GM18873 (cell line): ENCODE measurements around the gene GADD45GIP1.
"Not testable (repeated sequence)": the region's sequence is repeated elsewhere in the genome, so short reads cannot be mapped to it uniquely, and the experiment has no call there.

Experiments used
- ATAC-seq: cut with Tn5 transposase; IDR thresholded peaks from one replicate; pipeline ENCODE4 v1.9.1; 2021; ENCODE audit warnings: mild to moderate bottlenecking, moderate library complexity, moderate number of reproducible peaks; ENCODE audit not compliant: unreplicated experiment, low FRiP score

Gene GADD45GIP1

GRCh38 chr19:12990853-12991252 is 33.8 kb upstream of the GADD45GIP1 start:
- ATAC-seq = no peak

DNA sequence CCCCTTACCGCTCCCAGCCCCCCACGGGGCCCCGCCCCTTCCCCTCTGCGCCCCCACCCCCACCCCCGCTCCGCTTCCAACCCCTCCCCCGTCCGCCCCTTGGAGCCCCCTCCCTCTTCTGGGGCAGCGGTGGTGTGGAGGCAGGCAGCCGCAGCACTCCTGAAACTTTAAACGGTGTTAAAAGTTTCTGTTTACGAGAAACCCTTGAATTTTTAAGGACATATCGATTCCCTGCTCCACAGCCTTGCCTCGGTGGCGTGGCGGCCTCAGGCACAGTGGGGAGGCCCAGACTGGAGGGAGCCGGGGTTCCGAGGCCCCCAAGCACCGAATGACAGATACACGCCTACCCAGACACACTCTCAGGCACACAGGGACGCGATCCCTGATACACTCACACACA is 33.4 kb upstream of the GADD45GIP1 start:
- ATAC-seq = no peak

DNA sequence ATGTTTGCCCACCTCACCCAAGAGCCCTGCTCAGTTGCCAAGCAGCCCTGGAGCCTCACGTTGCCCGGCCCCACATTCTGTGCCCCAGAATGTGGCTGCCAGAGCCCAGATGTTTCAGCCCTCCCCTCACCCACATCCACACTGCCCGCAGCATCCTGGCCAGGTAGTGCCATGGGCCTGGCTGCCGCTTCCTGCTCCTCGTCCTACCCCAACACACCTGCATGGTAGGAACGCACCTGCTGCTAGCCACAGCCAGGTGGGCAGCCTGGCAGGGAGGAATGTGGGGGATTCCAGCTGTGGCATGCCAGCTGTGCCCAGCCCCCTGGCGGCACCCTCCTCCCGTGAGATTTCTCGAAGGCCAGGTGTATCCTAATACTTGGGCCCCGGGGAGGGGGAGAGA is 30.8 kb upstream of the GADD45GIP1 start:
- no peak for ATAC-seq

DNA sequence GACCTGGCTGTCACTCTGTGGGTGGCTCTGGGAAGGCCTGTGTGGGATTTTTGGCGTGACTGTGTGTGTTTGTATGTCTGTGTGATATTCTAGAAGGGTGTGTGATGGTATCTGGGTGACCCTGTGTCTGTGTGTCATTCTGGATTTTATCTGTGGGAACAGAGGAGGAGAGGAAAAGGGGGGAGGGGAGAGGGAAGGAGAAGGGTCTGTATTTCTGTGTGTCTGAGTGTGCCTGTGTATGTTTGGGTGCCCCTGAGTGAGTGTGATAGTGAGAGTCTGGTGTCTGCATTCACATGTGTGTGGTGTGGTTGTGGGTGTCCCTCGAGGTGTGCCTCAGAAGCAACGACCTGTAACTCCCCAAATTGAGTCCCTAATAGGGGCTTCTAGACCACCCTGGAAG is 30.2 kb upstream of the GADD45GIP1 start:
- no peak for ATAC-seq

DNA sequence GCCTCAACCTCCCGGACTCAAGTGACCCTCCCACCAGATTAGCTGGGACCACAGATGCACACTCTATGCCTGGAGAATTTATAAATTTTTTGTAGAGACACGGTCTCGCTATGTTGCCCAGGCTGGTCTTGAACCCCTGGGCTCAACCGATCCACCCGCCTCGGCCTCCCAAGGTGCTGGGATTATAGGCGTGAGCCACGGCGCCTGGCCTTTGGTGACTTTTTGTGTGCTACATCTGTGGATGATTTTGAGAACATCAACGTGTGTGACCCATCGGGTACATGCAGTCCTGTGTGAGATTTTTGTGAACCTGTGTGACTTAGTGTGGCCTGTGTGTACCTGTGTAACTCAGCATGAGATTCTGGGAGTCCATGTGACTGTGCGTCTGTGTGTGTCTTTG is 29.7 kb upstream of the GADD45GIP1 start:
- no peak for ATAC-seq

GRCh38 chr19:12985049-12985776 is 28.2 kb upstream of the GADD45GIP1 start:
- no peak for ATAC-seq

DNA sequence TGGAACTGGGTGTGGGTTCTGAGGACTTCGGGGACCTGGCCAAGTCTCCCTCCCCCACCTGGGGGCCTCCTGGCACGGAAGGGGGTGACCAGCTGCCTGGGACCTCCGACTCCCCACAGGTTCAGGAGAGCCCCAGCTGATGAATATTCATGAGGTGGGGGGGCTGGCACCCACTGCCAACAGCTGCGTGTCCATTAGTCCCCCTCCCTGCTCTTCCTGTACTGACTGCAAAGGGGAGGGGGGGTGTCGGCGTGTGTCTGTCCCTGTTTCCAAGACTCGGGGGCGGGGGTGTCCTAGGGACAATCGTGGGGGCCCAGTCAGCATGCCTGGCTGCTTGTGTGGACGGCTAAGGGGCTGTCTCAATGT is 27.6 kb upstream of the GADD45GIP1 start:
- ATAC-seq = no peak

DNA sequence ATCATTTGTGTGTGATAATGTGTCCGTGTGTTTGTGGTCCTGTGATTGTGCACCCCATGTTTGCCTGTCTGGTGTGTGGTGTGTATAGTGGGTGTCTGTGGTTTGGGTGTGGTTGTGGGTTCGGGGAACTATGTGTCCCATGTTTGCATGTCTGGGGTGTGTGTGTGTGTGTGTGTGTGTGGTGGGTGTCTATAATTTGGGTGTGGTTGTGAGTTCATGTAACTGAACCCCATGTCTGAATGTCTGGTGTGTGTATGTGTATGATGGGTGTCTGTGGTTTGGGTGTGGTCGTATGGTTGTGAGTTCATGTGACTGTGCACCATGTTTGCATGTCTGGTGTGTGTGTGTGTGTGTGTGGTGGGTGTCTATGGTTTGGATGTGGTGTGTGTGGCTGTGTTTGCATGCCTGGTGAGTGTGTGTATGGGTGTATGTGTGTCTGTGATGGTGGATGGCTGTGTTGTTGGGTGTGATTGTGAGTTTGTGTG is 27.2 kb upstream of the GADD45GIP1 start:
- ATAC-seq = no peak

DNA sequence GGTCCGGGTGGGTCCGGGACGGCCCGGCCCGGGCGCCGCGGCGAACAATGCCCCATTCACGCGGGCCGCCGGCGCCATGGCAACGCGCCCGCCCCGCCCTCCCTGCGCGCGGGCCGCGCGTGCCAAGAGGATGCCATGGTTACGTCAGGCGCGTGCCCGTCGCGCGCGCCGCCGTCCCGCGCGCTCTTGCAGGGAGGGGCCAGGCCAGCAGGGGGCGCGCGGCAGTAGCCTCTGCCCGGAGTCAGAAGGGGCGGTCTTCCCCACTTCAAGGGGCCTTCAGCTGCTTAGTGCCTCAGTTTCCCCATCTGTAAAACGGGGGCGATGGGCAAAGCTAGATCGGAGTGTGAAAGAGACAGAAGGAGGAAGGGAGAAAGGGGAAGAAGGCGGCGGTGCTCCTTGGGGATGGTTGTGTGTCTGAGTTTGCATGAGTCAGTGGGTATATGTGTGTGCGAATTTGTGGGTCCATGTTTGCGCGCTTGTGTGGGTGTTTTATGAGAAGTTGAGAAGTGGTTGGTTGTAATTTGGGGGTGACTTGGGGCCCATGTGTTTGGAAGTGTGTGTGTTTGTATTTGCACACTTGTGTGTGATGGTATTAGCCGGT is 26.6 kb upstream of the GADD45GIP1 start:
- no peak for ATAC-seq

DNA sequence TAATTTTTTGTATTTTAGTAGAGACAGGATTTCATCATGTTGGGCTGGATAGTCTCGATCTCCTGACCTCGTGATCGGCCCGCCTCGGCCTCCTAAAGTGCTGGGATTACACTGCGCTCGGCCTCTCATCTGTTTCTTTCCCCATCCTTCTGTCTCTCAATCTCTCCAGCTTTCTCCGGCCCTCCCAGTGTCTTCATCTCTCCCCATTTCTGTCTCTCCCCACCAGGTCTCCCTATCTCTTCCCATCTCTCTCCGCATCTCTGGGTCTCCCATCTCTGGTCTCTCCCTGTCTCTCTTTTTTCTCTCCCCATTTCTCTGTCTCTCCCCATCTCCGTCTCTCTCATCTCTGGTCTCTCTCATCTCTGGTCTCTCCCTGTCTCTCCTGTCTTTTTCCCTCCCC is 26.1 kb upstream of the GADD45GIP1 start:
- ATAC-seq = no peak

DNA sequence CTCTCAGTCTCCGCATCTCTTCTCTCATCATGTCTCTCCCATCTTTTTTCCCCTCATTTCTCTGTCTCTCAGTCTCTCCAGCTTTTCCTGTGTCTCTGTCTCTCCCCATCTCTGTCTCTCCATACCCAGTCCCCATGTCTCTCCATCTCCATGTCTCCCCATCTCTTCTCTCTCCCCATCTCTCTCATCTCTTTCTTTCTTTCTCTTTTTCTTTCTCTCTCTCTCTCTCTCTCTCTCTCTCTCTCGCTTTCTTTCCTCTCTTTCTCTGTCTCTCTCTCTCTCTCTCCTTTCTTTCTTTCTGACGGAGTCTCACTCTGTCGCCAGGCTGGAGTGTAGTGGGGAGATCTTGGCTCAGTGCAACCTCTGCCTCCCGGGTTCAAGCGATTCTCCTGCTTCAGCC is 25.6 kb upstream of the GADD45GIP1 start:
- ATAC-seq = no peak

DNA sequence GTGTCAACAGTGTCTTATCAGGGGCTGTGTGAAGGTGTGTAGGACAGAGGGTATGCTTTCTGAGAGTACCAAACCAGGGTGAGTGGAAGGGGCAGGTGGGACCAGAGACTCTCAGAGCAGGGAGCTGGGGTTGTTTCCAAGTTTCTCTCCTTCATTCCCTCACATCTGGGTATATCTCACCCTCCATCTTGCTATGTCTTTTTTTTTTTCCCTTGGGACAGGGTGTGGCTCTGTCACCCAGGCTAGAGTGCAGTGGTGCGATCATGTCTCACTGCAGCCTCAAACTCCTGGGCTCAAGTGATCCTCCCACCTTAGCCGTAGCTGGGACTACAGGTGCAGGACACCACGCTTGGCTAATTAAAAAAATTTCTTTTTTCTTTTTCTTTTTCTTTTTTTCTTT is 23.0 kb upstream of the GADD45GIP1 start:
- no peak for ATAC-seq

- ATAC-seq = not testable (repeated sequence)
Measured at GRCh38 chr19:12976109-12976508, 19.1 kb upstream of the GADD45GIP1 start.

DNA sequence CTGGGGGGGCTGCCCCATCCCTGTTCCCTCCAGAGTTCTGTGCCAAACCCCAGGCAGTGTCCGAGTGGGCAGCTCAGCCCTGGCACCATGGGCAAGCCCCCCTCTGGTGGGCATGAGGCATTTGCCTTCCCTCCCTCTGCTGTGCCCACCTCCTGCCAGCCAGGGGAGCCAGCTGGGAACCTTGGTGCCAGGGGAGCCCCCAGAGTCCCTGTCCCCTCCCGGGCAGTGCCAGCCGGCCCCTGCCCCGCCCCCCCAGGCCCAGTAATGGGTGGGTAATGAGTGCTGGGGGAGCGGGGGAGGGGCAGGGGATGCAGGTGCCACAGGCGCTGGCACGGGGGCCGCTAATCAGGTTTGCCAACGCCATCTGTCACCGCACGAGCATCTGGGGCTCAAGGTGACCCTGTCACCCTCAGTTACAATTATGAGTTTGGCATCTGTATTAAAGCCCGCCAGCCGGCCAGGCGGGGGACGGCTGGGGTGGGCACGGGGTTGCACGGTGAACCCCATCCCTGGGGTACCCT is 18.3 kb upstream of the GADD45GIP1 start:
- ATAC-seq = no peak

GRCh38 chr19:12974301-12975220 is 17.5 kb upstream of the GADD45GIP1 start:
- ATAC-seq = no peak

GRCh38 chr19:12973236-12973635 is 16.2 kb upstream of the GADD45GIP1 start:
- ATAC-seq = no peak

DNA sequence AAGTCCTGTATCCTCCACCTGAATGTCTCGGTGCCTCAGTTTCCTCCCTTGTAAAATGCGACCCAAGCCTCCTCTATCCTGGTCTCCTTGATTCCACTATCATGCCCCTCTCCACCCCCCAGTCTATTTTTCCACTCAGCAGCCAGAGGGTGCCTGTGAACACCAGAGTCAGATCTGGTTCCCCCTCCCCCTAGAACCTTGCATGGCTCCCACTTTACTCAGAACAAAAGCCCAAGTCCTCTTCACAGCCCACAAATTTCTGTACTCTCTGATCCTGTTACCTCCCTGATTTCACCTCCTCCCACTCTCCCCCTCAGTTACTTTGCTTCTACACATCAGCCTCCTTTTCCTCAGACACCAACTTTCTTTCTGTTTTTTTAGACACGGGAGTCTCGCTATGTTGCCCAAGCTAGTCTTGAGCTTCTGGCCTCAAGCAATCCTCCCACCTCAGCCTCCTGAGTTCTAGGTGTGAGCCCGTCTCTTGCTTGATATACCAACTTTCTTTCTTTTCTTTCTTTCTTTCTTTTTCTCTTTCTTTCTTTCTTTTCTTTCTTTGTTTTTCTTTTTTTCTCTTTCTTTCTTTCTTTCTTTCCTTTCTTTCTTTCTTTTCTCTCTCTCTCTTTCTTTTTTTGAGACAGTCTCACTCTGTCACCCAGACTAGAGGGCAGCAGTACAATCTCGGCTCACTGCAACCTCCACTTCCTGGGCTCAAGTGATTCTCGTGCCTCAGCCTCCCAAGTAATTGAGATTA is 13.2 kb upstream of the GADD45GIP1 start:
- no peak for ATAC-seq

- no peak for ATAC-seq
Measured at GRCh38 chr19:12969292-12969988, 12.4 kb upstream of the GADD45GIP1 start, which contains the start of gene DAND5. DAND5 (plus strand) TSS chr19:12969576; CDS start chr19:12969661, 85 bp downstream.

DNA sequence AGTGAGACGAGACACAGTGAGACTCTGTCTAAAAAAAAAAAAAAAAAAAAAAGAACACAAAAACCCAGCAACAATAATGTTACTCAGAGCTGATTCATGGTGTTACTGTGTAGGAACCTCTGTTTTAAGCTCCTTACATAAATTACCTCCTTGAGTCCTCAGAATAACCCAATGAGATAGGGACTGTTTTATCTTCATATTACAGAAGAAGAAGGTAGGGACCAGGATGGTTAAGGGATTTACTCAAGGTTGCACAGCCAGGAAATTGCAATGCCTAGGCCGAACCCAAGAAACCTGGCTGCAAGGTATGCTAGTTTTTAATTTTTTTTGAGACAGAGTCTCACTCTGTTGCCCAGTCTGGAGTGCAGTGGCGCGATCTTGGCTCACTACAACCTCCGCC is 10.9 kb upstream of the GADD45GIP1 start:
- ATAC-seq = no peak

DNA sequence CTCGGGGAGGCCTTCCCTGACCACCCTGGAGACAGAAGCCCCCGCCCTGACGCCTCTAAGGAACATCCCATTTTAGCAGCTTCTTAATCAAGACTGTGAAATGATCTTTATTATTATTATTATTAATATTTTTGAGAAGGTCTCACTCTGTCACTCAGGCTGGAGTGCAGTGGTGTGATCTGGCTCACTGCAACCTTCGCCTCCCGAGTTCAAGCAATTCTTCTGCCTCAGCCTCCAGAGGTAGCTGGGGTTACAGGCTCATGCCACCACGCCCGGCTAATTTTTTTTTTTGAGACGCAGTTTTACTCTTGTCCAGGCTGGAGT is 8.8 kb upstream of the GADD45GIP1 start:
- ATAC-seq = no peak
